IPS-NIHi7 (cell line): Measurements from ENCODE around the gene DIAPH3.
A peak's percentile ranks its signal among the peaks of the same experiment; 100 is the strongest.

Experiments
- DNase-seq: peaks from one replicate; pipeline ENCODE4 v3.0.0; 2012; ENCODE audit warnings: mixed read lengths; ENCODE audit errors: extremely low spot score

Gene DIAPH3

GRCh38 chr13:59874973-59875372 lies 288.8 kb downstream of the DIAPH3 start:
- DNase-seq, result no peak

GRCh38 chr13:59873856-59874255 lies 289.9 kb downstream of the DIAPH3 start:
- no peak for DNase-seq

GRCh38 chr13:59873309-59873708 lies 290.4 kb downstream of the DIAPH3 start:
- no peak for DNase-seq

- no peak for DNase-seq
These were observed 295.9 kb downstream of the DIAPH3 start for GRCh38 chr13:59867867-59868266.

- no peak for DNase-seq
These were observed 298.3 kb downstream of the DIAPH3 start for GRCh38 chr13:59865398-59865797.

- no peak for DNase-seq
These were observed 300.1 kb downstream of the DIAPH3 start for GRCh38 chr13:59863621-59864020.

GRCh38 chr13:59861676-59862075 lies 302.1 kb downstream of the DIAPH3 start:
- no peak for DNase-seq

GRCh38 chr13:59856281-59856810 lies 307.4 kb downstream of the DIAPH3 start:
- DNase-seq, result no peak

GRCh38 chr13:59846845-59847620 lies 316.7 kb downstream of the DIAPH3 start:
- DNase-seq, result no peak

GRCh38 chr13:59843040-59843439 lies 320.7 kb downstream of the DIAPH3 start:
- no peak for DNase-seq

GRCh38 chr13:59842507-59842906 lies 321.2 kb downstream of the DIAPH3 start:
- no peak for DNase-seq

- DNase-seq, result no peak
These were observed 324.5 kb downstream of the DIAPH3 start for GRCh38 chr13:59839186-59839585.

- DNase-seq, result no peak
These were observed 326.6 kb downstream of the DIAPH3 start for GRCh38 chr13:59837101-59837500.

- no peak for DNase-seq
These were observed 328.2 kb downstream of the DIAPH3 start for GRCh38 chr13:59835569-59835968.

- no peak for DNase-seq
These were observed 328.9 kb downstream of the DIAPH3 start for GRCh38 chr13:59834801-59835200.

- no peak for DNase-seq
These were observed 334.0 kb downstream of the DIAPH3 start for GRCh38 chr13:59829690-59830089.

GRCh38 chr13:59823486-59823885 lies 340.2 kb downstream of the DIAPH3 start:
- DNase-seq, result no peak

GRCh38 chr13:59809564-59809963 lies 354.2 kb downstream of the DIAPH3 start:
- no peak for DNase-seq

- no peak for DNase-seq
These were observed 356.9 kb downstream of the DIAPH3 start for GRCh38 chr13:59806801-59807200.

- no peak for DNase-seq
These were observed 362.4 kb downstream of the DIAPH3 start for GRCh38 chr13:59801107-59801880.

- DNase-seq, result peak; percentile 21
These were observed 370.6 kb downstream of the DIAPH3 start for GRCh38 chr13:59793107-59793506.

- DNase-seq, result no peak
These were observed 373.1 kb downstream of the DIAPH3 start for GRCh38 chr13:59790626-59791025.

- DNase-seq, result no peak
These were observed 374.2 kb downstream of the DIAPH3 start for GRCh38 chr13:59789558-59789957.
